Stomach (tissue), 4 donors: ENCODE measurements around the gene NAAA.

Source experiments
- EP300 ChIP-seq: sonication (generic); formaldehyde crosslinking; IDR thresholded peaks from one replicate; pipeline ENCODE4 v1.6.1; 2017; ENCODE audit warnings: antibody characterized with exemption
- POLR2A ChIP-seq, 4 donors: fragments of 450-650 bp; IDR thresholded peaks; one replicate each; pipeline ENCODE4 v1.6.1; 2016; ENCODE audit warnings: antibody characterized with exemption in 4 of 4, control low read depth in 2 of 4, mild to moderate bottlenecking in 1 of 4, moderate library complexity in 1 of 4
- TF ChIP-seq, protein P1 (sequence below), 7 experiments: fragments of 450-650 bp in 4 of 7; fragments of 200-600 bp in 3 of 7; sonication (generic) in 3 of 7; IDR thresholded peaks; one replicate each; pipeline ENCODE4 v1.5.1; 2016 to 2019; ENCODE audit warnings: antibody characterized with exemption in 7 of 7, control low read depth in 2 of 7, mild to moderate bottlenecking in 1 of 7

- TF ChIP-seq, protein P1, sequence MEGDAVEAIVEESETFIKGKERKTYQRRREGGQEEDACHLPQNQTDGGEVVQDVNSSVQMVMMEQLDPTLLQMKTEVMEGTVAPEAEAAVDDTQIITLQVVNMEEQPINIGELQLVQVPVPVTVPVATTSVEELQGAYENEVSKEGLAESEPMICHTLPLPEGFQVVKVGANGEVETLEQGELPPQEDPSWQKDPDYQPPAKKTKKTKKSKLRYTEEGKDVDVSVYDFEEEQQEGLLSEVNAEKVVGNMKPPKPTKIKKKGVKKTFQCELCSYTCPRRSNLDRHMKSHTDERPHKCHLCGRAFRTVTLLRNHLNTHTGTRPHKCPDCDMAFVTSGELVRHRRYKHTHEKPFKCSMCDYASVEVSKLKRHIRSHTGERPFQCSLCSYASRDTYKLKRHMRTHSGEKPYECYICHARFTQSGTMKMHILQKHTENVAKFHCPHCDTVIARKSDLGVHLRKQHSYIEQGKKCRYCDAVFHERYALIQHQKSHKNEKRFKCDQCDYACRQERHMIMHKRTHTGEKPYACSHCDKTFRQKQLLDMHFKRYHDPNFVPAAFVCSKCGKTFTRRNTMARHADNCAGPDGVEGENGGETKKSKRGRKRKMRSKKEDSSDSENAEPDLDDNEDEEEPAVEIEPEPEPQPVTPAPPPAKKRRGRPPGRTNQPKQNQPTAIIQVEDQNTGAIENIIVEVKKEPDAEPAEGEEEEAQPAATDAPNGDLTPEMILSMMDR (IDR thresholded peaks at IDR 0.05): no peak
- no peak for TF ChIP-seq EP300
- no peak for TF ChIP-seq POLR2A (IDR thresholded peaks at IDR 0.05)
These were observed 48.3 kb downstream of the NAAA start for GRCh38 chr4:75892508-75892907.
